ENCODE data around the gene IMPACT. TPM values are rescaled to one million over a fixed set of nuclear protein-coding genes. Genes with fewer than 3 reads are reported as not detected.

Gene IMPACT
- total RNA-seq, 2 donors from 2014 or later, result 21.5 to 28.7 TPM

- Histone ChIP-seq H3K27me3 (replicated peaks; ENCODE audit: insufficient read depth) (no peaks in the 10 kb centered on the region), H3K4me1 (ENCODE audit: control insufficient read depth in 1 of 2, low read depth in 2 of 2) (no peaks in the 10 kb centered on the region), H3K9me3 (no peaks in the 10 kb centered on the region), H3K27ac (no peak overlapping the region), H3K36me3 (no peaks in the 10 kb centered on the region), H3K4me3 (no peak overlapping the region)
- DNase-seq (ENCODE audit: low spot score) (no peak), ATAC-seq (ENCODE audit: insufficient number of reproducible peaks, low FRiP score, low read depth) (no peak)
- TF ChIP-seq CTCF (IDR thresholded peaks at IDR 0.05), result no peak
These were observed 46.1 kb downstream of the IMPACT start for GRCh38 chr18:24472591-24472990.

- no peak for TF ChIP-seq CTCF (IDR thresholded peaks at IDR 0.05)
These were observed 47.9 kb downstream of the IMPACT start for GRCh38 chr18:24474406-24474805.

GRCh38 chr18:24475926-24476589 lies 49.6 kb downstream of the IMPACT start:
- Histone ChIP-seq H3K4me1 (ENCODE audit: control insufficient read depth in 1 of 2, low read depth in 2 of 2) (no peaks in the 10 kb centered on the region), H3K27me3 (replicated peaks; ENCODE audit: insufficient read depth) (no peaks in the 10 kb centered on the region), H3K27ac (no peak overlapping the region), H3K36me3 (no peaks in the 10 kb centered on the region), H3K4me3 (no peak overlapping the region), H3K9me3 (no peaks in the 10 kb centered on the region)
- DNase-seq (ENCODE audit: low spot score) (no peak), ATAC-seq (ENCODE audit: insufficient number of reproducible peaks, low FRiP score, low read depth) (no peak)
- TF ChIP-seq CTCF (IDR thresholded peaks at IDR 0.05), result no peak

More at GRCh38 chr18:24474406-24474805, 47.9 kb downstream of the IMPACT start:
- Histone ChIP-seq H3K4me1 (ENCODE audit: control insufficient read depth in 1 of 2, low read depth in 2 of 2) (no peaks in the 10 kb centered on the region), H3K27ac (no peak overlapping the region), H3K36me3 (no peaks in the 10 kb centered on the region), H3K9me3 (no peaks in the 10 kb centered on the region), H3K4me3 (no peak overlapping the region), H3K27me3 (replicated peaks; ENCODE audit: insufficient read depth) (no peaks in the 10 kb centered on the region)
- ATAC-seq (ENCODE audit: insufficient number of reproducible peaks, low FRiP score, low read depth), result no peak
- no peak for DNase-seq (ENCODE audit: low spot score)

- no peak overlapping the region for H3K4me3 ChIP-seq
- no peaks in the 10 kb centered on the region for H3K4me1 ChIP-seq (ENCODE audit: control insufficient read depth in 1 of 2, low read depth in 2 of 2)
- DNase-seq (ENCODE audit: low spot score) (no peak), ATAC-seq (ENCODE audit: insufficient number of reproducible peaks, low FRiP score, low read depth) (no peak)
- H3K36me3 ChIP-seq, result no peaks in the 10 kb centered on the region
- no peak overlapping the region for H3K27ac ChIP-seq
- no peaks in the 10 kb centered on the region for H3K27me3 ChIP-seq (replicated peaks; ENCODE audit: insufficient read depth)
- TF ChIP-seq CTCF (IDR thresholded peaks at IDR 0.05), result no peak
- H3K9me3 ChIP-seq, result no peaks in the 10 kb centered on the region
These were observed 52.9 kb downstream of the IMPACT start for GRCh38 chr18:24479371-24479770.

- ATAC-seq (ENCODE audit: insufficient number of reproducible peaks, low FRiP score, low read depth) (no peak), DNase-seq (ENCODE audit: low spot score) (no peak)
- TF ChIP-seq CTCF (IDR thresholded peaks at IDR 0.05), result no peak
- no peaks in the 10 kb centered on the region for H3K4me1 ChIP-seq (ENCODE audit: control insufficient read depth in 1 of 2, low read depth in 2 of 2)
- H3K4me3 ChIP-seq, result no peak overlapping the region
- no peaks in the 10 kb centered on the region for H3K27me3 ChIP-seq (replicated peaks; ENCODE audit: insufficient read depth)
- no peaks in the 10 kb centered on the region for H3K36me3 ChIP-seq
- no peak overlapping the region for H3K27ac ChIP-seq
- no peaks in the 10 kb centered on the region for H3K9me3 ChIP-seq
These were observed 56.4 kb downstream of the IMPACT start for GRCh38 chr18:24482821-24483220.
